Activated CD8-positive, alpha-beta memory T cell treated with anti-CD3 and anti-CD28 coated beads for 1 hour (primary cell): Measurements from ENCODE around the gene PIEZO2.
"Not testable (repeated sequence)": the region's sequence is repeated elsewhere in the genome, so short reads cannot be mapped to it uniquely, and the experiment has no call there.

Source experiments
- DNase-seq, 2 donors: peaks; one replicate each; pipeline ENCODE4 v3.0.0-alpha.2; 2020; ENCODE audit warnings: low read depth in 1 of 2; ENCODE audit errors: extremely low read depth in 1 of 2

PIEZO2 gene

GRCh38 chr18:10659000-10659399 lies 490.4 kb downstream of the PIEZO2 start:
- DNase-seq, result no peak

GRCh38 chr18:10644003-10644402 lies 505.4 kb downstream of the PIEZO2 start:
- not testable (repeated sequence) for DNase-seq

- DNase-seq, result not testable (repeated sequence)
These were observed 506.3 kb downstream of the PIEZO2 start for GRCh38 chr18:10642915-10643524.

- not testable (repeated sequence) for DNase-seq
These were observed 510.9 kb downstream of the PIEZO2 start for GRCh38 chr18:10638539-10638885.

GRCh38 chr18:10637858-10638538 lies 511.4 kb downstream of the PIEZO2 start:
- DNase-seq, result not testable (repeated sequence)

- not testable (repeated sequence) for DNase-seq
These were observed 520.3 kb downstream of the PIEZO2 start for GRCh38 chr18:10629076-10629475.

GRCh38 chr18:10626606-10627213 lies 522.7 kb downstream of the PIEZO2 start:
- not testable (repeated sequence) for DNase-seq

GRCh38 chr18:10623606-10624005 lies 525.8 kb downstream of the PIEZO2 start:
- not testable (repeated sequence) for DNase-seq

GRCh38 chr18:10622982-10623381 lies 526.4 kb downstream of the PIEZO2 start:
- not testable (repeated sequence) for DNase-seq

- not testable (repeated sequence) for DNase-seq
These were observed 528.6 kb downstream of the PIEZO2 start for GRCh38 chr18:10620670-10621329.
